Caki2 (cell line): Measurements from ENCODE around the gene SPOCD1. TPM values are rescaled to one million over a fixed set of nuclear protein-coding genes. Genes with fewer than 3 reads are reported as not detected.

Source experiments
- DNase-seq: peaks from one replicate; pipeline ENCODE4 v3.0.0-alpha.2; 2015; ENCODE audit warnings: low read depth
- in situ Hi-C: cut with HindIII; loops from 2 replicates; pipeline ENCODE4 v1.10.0; 2016; ENCODE audit warnings: low sequenced_read_pairs, low pct_unique_long_range_greater_than_20kb, mixed read lengths
- total RNA-seq: library from RNA; depleted of rRNA; stranded (reverse); fragments of >200 nt; shearing (Covaris generic); gene quantifications from 2 replicates; pipeline ENCODE4 v1.2.3, GENCODE V29; 2014; ENCODE audit warnings: low replicate concordance; rRNA removed

The SPOCD1 gene
- 0.93 and 4.4 TPM in 2 replicates for total RNA-seq

DNA sequence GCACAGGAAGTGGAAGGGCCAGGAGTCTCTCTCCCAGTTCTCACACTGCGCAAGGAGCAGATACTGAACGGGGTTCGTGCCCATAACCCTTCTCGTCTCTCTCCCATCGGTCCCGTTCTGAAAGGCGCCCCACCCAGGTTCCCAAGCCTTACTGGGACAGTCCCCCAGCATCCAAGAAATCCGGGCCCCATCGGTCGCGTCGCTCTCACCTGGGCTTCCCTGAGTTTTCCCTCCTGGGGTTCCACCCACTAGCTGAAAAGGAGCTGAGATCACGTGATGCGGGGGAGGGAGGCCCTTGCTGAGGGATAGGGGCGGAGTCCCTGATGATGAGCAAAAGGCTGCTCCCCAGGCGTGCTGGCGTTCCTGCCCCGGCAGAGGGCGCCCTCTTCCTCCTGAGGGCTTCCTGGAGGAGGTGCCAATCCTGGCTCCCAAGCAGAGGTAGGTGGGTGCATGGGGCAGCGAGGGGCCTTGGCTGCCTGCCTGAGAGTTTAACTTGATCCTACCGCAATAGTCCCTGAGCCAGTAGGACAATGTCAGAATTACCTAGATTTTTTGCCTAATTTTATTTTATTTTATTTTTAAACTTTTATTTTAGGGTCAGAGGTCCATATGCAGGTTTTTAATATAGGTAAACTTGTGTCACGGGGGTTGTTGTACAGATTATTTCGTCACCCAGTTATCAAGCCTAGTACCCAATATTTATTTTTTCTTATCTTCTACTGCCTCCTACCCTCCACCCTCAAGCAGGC lies at the start of gene SPOCD1:
Gene SPOCD1, minus strand, starts transcription at position 271 of the 749 bp plus-strand sequence. CDS start 689 bp downstream, outside the sequence.
- peak; percentile 82 for DNase-seq
- in situ Hi-C loops, result no loop called here

DNA sequence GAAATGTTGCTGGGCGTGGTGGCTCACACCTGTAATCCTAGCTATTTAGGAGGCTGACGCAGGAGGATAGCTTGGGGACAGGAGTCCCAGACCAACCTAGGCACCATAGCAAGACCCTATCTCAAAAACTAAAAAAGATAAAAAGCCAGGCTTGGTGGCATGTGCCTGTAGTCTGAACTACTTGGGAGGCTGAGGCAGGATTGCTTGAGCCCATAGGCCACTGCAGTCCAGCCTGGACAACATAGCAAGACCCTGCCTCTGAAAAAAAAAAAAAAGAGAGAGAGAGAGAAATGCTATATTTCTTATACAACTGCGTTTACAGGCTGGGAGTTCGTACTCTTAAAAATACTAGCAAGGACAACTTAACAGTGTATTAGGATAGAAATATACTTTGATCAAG lies 46.2 kb upstream of the SPOCD1 start:
- no peak for DNase-seq
- in situ Hi-C loops, result no loop called here

DNA sequence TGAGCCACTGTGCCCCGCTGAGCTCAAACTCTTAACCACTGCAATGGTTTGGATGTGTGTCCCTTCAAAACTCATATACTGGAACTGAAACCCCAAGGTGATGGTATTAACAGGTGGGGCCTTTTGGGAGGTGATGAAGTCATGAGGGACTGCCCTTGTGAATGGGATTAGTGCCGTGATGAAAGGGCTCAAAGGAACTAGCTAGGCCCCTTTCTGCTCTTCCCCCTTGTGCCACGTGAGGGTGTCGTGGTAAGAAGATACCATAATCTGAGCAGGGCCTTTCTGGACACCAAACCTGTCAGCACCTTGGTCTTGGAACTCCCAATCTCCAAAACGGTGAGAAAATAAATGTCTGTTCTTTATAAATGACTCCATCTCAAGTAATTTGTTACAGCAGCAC lies 45.5 kb upstream of the SPOCD1 start:
- in situ Hi-C loops, result no loop called here
- no peak for DNase-seq

DNA sequence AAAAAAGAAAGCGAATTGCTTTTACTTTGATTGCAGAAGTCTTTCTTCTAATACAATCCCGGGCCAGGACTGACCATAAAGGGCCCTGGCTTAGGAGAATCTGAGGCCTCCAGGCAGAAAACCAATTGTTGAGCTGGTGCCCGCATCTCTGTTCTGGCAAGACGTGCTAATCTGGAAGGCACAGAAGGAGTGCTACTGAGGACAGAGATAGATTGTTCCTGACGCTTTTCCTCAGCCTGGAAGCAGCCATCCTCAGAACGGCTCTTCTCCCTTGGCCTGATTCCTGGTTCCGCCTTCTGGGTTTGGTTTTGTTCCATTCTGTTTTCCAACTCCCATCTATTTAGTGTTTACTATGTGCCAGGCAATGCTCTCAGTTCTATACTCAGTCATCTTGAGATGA lies 44.8 kb upstream of the SPOCD1 start:
- in situ Hi-C loops, result no loop called here
- DNase-seq, result no peak

DNA sequence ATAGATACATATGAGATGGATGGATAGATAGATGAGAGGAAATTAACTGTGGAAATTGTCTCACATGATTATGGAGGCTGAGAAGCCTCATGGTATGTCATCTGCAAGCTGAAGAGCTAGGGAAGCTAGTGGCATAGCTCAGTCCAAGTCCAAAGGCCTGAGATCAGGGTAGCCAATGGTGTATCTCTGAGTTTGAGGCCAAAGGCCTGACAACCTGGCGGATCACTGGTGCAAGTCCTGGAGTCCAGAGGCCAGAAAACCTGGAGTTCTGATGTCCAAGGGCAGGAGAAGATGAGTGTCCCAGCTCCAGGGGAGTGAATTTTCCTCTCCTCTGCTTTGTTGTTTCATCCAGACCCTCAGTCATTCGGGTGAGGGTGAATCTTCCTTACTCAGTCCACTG lies 43.9 kb upstream of the SPOCD1 start:
- no peak for DNase-seq
- in situ Hi-C loops, result no loop called here

DNA sequence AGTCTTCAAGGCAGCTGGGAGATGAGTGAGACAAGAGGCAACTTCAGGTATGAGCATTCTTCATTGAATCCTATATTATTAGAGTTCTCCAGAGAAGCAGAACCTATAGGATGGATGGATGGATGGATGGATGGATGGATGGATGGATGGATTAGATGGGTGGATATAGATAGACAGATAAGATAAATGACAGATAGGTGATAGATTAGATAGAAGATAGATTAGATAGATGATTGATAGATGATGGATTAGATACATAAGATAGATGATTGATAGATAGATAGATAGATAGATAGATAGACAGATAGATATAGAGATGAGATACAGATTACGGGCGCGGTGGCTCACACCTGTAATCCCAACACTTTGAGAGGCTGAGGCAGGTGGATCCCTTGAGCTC lies 43.2 kb upstream of the SPOCD1 start:
- DNase-seq, result no peak
- in situ Hi-C loops, result no loop called here

DNA sequence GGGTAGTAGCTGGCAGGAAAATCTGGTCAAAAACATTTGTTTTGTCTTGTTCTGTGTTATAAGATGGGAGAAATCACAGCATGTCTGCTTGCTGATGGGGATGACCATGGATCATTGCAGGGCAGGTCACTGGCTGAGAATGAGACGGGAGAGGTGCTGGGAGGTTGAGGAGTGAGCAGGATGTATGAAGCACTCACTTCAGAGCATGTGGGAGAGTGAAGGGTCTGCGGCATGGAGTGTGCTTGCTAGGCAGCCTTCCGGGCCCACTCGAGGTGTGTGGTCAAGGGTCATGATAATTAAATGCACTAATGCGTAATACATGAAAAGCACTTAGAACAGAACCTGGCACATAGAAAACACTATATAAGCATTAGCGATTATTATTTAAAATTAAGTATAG lies 42.0 kb upstream of the SPOCD1 start:
- in situ Hi-C loops, result no loop called here
- DNase-seq, result no peak

DNA sequence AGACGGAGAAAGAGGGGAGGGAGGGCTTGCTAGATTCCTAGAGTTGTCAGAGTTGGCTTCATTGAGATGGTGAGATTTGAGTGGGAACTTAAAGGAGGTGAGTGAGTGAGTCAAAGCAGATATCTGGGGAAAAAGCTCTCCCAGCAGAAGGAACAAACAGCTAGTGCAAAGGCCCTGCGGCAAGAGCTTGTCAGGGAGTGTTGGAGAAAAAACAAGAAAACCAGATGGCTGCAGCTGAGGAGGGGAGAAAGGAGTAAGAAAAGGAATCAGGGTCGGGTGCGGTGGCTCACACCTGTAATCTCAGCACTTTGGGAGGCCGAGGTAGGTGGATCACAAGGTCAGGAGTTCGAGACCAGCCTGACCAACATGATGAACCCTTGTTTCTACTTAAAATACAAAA lies 40.3 kb upstream of the SPOCD1 start:
- DNase-seq, result no peak
- in situ Hi-C loops, result no loop called here

DNA sequence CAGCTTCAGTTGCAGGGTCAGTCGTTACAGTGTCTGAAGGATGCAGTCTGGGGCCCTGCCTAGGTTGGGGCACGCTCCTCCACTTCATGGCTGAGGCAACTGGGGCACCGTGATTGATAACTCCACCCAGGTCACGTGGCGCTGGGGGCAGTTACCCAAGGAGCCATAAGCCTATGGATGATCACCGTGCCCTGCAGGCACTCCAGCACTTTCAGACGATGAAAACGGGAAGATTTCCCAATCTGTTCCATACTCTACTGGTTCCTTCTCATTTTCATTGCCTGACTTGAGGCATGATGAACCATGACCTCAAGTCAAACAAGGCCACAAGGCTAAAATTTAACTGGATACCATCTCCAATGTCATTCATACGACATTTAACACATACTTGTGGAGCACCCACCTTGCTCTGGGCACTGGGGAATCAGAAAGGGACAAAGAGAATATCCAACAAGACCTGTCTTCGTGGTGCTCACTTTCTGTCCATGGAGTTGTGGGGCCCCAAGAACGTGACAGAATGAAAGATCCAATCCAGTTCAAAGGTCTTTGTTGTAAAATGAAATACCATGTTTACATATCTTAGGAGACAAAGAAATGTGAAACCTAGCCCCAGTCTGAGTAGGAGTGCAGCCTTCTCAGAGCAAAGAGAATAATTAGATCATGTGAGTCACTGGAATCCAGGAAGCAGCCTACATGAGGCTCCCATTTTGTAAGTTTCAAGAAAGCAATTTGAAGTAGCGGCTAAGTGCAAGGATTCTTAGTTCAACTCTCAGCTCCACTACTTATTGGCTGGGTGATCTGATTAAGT lies 39.4 kb upstream of the SPOCD1 start:
- DNase-seq, result peak; percentile 20

DNA sequence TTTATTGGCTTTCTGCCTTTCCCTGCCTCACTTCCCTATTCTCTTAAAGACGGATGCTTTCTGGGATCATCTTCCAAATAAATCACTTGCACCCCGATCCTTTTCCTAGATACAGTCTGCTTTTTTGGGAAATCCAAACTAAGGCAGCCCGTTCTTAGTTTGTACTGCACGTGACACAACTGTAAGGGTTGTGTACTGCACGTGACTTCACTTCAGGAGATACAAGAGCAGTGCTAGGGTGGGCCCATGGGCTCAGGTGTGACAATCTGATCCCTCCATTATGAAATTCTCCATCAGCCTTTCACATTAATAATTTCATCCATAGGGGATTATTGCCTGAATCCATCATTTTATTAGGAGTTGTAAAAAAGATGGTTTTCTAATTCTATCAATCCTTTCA lies 33.8 kb upstream of the SPOCD1 start:
- DNase-seq, result no peak
- in situ Hi-C loops, result no loop called here

More for the DNA sequence above, 39.4 kb upstream of the SPOCD1 start:
- in situ Hi-C loops, result no loop called here

DNA sequence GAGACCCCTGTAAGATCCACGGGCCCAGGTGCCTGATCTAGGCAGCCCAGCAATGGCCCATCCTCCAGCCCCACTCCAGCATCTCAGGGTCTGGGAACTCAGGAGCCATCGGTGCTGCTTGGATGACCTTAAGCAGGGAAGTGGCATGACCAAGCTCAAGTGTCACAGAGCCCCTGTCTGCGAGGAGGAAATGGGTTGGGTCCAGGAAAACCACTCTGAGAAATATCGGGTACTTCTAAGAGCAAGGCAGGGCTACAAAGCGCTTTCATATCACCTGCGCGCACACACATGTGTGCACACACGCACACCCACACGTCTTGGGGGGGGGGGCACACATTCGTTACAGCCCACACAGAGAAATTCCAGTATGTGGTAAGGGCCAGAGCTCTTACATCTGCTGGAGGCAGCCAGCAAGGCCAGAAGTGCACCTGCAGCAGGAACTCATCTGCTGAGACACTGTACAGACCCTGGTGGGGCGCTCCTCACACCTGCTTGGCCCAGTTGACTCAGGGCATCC lies 32.6 kb upstream of the SPOCD1 start:
- in situ Hi-C loops, result no loop called here
- DNase-seq, result no peak

DNA sequence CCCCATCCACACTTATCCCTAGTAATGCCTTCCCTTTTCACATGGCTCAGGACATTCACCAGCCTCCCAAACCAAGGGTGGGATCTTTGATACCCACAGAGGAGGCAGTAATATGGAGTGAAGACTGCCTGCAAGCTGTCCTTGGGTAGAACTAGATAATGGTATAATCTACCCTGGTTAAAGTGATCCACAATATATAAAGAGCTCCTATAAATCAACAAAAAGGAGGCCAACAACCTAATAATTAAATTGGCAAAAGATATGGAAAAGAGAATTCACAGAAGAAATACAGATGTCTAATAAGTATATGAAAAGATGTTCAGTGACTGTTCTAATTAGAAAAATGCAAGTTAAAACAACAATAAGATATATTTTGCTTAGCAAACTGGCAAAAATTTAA lies 30.7 kb upstream of the SPOCD1 start:
- in situ Hi-C loops, result no loop called here
- DNase-seq, result no peak

DNA sequence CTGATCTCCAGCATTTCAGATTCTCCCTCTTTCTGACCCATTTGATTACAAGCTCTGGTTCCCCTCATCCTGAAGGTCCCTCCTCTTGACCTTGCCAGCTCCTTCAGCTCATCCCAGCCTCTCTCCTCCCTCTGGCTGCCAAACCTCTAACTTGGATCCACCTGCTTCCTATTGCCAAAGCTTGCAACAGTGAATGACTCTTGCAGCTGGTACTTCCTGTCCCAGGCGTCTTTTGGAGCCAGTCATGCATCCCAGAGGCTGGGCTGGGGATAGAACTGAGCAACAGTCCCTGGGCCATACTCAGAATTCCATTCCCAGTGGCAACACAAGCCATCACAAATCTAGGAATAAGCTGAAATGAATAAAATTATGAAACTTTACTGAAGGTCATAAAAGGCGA lies 27.7 kb upstream of the SPOCD1 start:
- in situ Hi-C loops, result no loop called here
- no peak for DNase-seq

DNA sequence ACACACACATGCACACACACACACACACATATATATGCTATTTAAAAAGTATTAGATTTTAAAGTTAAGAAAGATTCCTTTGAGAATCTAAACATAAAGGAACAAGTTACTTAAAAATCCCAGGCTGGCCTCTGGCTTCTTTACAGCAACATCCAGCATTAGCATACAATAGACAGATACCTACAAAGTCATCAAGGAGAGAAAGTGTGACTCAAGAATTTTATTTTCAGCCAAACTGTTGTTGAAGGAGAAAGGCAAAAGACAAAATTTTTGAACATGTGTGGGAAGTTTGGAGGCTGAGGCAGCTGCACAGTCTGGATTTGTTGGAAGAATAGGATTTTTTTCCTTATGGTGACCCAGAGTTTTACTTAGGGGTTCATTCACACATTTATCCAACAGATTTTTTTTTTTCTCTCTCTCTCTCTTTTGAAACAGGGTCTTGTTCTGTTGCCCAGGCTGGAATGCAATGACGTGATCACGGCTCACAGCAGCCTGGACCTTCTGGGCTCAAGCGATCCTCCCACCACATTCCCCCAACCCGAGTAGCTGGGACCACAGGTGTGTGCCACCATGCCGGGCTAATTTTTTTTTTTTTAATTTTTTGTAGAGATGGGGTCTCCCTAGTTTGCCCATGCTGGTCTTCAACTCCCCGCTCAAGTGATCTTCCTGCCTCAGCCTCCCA lies 24.0 kb upstream of the SPOCD1 start:
- in situ Hi-C loops, result no loop called here
- DNase-seq, result no peak

DNA sequence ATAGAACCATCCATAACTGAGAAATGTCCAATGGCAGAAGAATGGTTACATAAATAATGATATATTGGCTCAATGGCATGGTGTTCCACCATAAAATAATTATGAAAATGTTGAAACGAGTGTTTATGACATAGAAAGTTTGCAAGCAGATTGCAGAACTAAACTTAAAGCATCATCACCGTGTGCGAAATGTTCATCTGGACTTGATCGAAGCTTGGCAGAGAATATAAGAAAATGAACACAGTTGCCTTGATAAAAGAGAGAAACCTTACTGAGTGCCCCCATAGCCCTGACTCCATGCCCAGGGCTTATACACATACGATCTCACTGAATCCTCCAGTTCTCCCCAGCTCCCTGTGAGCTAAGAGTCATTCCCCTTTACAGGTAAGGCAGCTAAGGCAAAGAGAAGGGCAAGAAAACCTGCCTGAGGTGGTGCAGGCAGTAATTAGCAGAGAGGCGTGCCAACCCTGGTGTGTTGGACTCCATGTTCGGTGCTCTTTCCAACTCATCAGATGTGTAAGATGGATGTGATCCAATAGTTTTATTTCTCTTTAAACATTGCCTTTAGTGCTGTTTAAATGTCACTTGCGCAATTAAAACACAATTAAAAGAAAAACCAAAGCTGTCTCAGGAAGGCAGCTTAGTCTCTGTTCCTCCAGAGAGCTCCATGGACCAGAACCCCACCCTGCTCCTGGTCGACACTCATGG lies 21.8 kb upstream of the SPOCD1 start:
- no peak for DNase-seq
- in situ Hi-C loops, result no loop called here

DNA sequence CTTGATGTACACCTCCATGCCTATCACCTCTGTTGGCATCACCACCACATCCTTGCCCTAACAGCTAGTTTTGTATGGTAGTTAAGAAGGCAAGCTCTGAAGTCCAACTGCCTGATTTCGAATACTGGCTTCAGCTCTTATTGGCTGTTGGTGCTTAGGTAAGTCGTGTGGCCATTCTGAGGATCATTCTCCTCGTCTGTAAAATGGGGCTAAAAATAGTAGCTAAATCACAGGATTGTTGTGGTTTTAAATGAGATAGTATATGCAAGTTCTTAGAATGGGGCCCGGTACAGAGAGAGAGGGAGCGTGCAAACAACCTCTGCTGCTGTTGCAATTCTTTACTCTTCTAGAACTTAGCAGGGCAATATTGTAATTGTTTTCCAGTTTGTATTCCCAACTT lies 20.8 kb upstream of the SPOCD1 start:
- no peak for DNase-seq
- in situ Hi-C loops, result no loop called here

DNA sequence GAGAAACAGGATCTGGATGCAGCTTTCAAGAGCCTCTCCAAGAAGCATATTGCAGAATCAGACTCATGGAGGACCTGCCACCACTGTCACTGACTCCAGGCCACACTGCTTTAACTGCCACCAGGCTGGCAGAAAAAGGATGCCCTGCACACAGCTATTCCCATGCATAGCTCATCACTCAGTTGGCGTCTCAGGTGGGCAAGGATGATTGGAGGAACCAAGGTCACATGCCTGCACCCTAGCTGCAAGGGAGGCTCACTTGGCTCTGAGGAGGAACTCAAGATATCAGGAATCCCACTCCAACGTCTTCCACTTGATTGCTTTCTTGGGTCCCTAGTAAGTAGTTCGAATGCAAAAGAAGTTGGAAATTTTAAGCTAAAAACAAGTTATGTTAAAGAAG lies 19.6 kb upstream of the SPOCD1 start:
- in situ Hi-C loops, result no loop called here
- no peak for DNase-seq

DNA sequence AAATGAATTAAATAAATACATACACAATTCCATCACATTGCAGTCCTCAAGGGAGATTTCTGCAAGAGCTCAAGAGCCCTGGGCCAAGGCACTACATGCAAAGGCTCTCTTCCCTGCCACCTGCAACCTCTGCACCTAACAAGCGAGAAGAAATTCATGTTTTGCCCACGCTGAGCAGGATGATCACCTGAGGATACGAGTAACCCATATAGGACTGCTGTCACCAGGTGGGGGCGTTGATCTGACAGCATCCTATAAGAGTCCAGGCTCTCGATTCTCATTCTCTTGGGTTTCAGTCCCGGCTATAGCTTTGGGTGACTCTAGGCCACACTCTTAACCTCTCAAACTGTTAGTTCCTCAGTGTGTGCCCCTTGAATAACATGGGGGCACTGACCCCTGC lies 18.7 kb upstream of the SPOCD1 start:
- no peak for DNase-seq
- in situ Hi-C loops, result no loop called here
